Colonic mucosa (tissue), 4 donors: ENCODE data around the gene AGAP1. TPM values are rescaled to one million over a fixed set of nuclear protein-coding genes. Genes with fewer than 3 reads are reported as not detected.

Experiments
- DNase-seq: peaks from one replicate; pipeline ENCODE4 v3.0.0-alpha.2; 2020
- H3K27ac ChIP-seq: fragments of 200-600 bp; one replicate; pipeline ENCODE4 v1.8.0; 2021
- H3K27me3 ChIP-seq: fragments of 200-600 bp; one replicate; pipeline ENCODE4 v1.8.0; 2021
- H3K36me3 ChIP-seq: fragments of 200-600 bp; one replicate; pipeline ENCODE4 v1.8.0; 2021
- H3K4me1 ChIP-seq: fragments of 200-600 bp; one replicate; pipeline ENCODE4 v1.8.0; 2021; ENCODE audit warnings: mild to moderate bottlenecking
- H3K4me3 ChIP-seq: fragments of 200-600 bp; one replicate; pipeline ENCODE4 v1.8.0; 2021
- H3K9ac ChIP-seq, 2 donors: one replicate each; pipeline ENCODE4 v1.7.0; 2013; ENCODE audit warnings: control low read depth in 2 of 2, low read depth in 2 of 2, low read length in 2 of 2
- H3K9me3 ChIP-seq: fragments of 200-600 bp; one replicate; pipeline ENCODE4 v1.8.0; 2021
- CTCF ChIP-seq: fragments of 200-600 bp; IDR thresholded peaks from one replicate; pipeline ENCODE4 v1.8.0; 2022; ENCODE audit warnings: antibody characterized with exemption, mild to moderate bottlenecking
- intact Hi-C: fragments of 100-400 bp; cut with DNase I; formaldehyde crosslinking; loops from one replicate; pipeline ENCODE4 v1.14.1; 2022
- total RNA-seq, 2 donors: library from RNA; stranded (reverse); fragmentation: NEBNext Ultra II Directional in 1 of 2; extraction: Animal tissue kit (Norgen Biotek cat#: 25700) in 1 of 2; gene quantifications; one replicate each; pipeline ENCODE4 v1.2.1, GENCODE V29; 2021
- donor health status: healthy.
- donor health status: DM: no; HTN: no; CAD: no.
- donor health status: DM: no; HTN: no; CAD: no.

The AGAP1 gene
- total RNA-seq, 2 donors from 2014 or later = 62.1 to 62.9 TPM

- Histone ChIP-seq H3K4me1 (no peaks in the 10 kb centered on the region), H3K27me3 (no peaks in the 10 kb centered on the region), H3K9ac (no peak overlapping the region), H3K27ac (no peak overlapping the region), H3K4me3 (no peak overlapping the region), H3K36me3 (no peaks in the 10 kb centered on the region), H3K9me3 (no peaks in the 10 kb centered on the region)
- intact Hi-C loops = no loop called here
- no peak for DNase-seq
- TF ChIP-seq CTCF = no peak
These were observed 534.2 kb downstream of the AGAP1 start for GRCh38 chr2:236028066-236028465.

- H3K27me3 ChIP-seq = no peaks in the 10 kb centered on the region
- DNase-seq = no peak
- intact Hi-C loops = no loop called here
- H3K9ac ChIP-seq = no peak overlapping the region
- no peak overlapping the region for H3K4me3 ChIP-seq
- H3K4me1 ChIP-seq = no peaks in the 10 kb centered on the region
- H3K27ac ChIP-seq = no peak overlapping the region
- no peaks in the 10 kb centered on the region for H3K9me3 ChIP-seq
- no peaks in the 10 kb centered on the region for H3K36me3 ChIP-seq
- no peak for TF ChIP-seq CTCF
These were observed 539.6 kb downstream of the AGAP1 start for GRCh38 chr2:236033462-236033861.

GRCh38 chr2:236034974-236035373 lies 541.1 kb downstream of the AGAP1 start:
- H3K9me3 ChIP-seq = no peaks in the 10 kb centered on the region
- no peak for TF ChIP-seq CTCF
- no peak overlapping the region for H3K9ac ChIP-seq
- no peak overlapping the region for H3K4me3 ChIP-seq
- intact Hi-C loops = no loop called here
- no peak for DNase-seq
- no peaks in the 10 kb centered on the region for H3K36me3 ChIP-seq
- no peaks in the 10 kb centered on the region for H3K4me1 ChIP-seq
- no peaks in the 10 kb centered on the region for H3K27me3 ChIP-seq
- no peak overlapping the region for H3K27ac ChIP-seq

GRCh38 chr2:236036045-236036444 lies 542.2 kb downstream of the AGAP1 start:
- Histone ChIP-seq H3K4me1 (no peaks in the 10 kb centered on the region), H3K27me3 (no peaks in the 10 kb centered on the region), H3K4me3 (no peak overlapping the region), H3K9me3 (no peaks in the 10 kb centered on the region), H3K27ac (no peak overlapping the region), H3K36me3 (no peaks in the 10 kb centered on the region), H3K9ac (no peak overlapping the region)
- no peak for TF ChIP-seq CTCF
- no peak for DNase-seq
- intact Hi-C loops = no loop called here

- Histone ChIP-seq H3K36me3 (no peaks in the 10 kb centered on the region), H3K9me3 (no peaks in the 10 kb centered on the region), H3K9ac (no peak overlapping the region), H3K27ac (no peak overlapping the region), H3K4me1 (no peaks in the 10 kb centered on the region), H3K4me3 (no peak overlapping the region), H3K27me3 (no peaks in the 10 kb centered on the region)
- intact Hi-C loops = no loop called here
- no peak for TF ChIP-seq CTCF
- no peak for DNase-seq
These were observed 544.3 kb downstream of the AGAP1 start for GRCh38 chr2:236038096-236038495.
